ENCODE measurements around the gene FBXO4. TPM values are rescaled to one million over a fixed set of nuclear protein-coding genes. Genes with fewer than 3 reads are reported as not detected.

Gene FBXO4
- total and polyA plus RNA-seq, 2 of the 8 experiments (the other 6 are each of a cell fraction or from before 2014, with no cell fraction given) = 0.60 to 0.88 TPM

- no peak for FAIRE-seq
- H3K79me1 ChIP-seq (ENCODE audit: low read depth, low read length) = no peaks in the 10 kb centered on the region
- CTCF ChIA-PET (ENCODE audit: partially characterized antibody) = no interaction called here
- TF ChIP-seq TCF12 (IDR thresholded peaks at IDR 0.05; ENCODE audit: low read depth, low read length) (no peak), CBX8 (IDR thresholded peaks at IDR 0.05; ENCODE audit: borderline replicate concordance, low read depth, low read length) (no peak), KDM5A (IDR thresholded peaks at IDR 0.05; ENCODE audit: low read length) (no peak), CBX5 (IDR thresholded peaks at IDR 0.05; ENCODE audit: low read depth, low read length) (no peak), RAD21 (IDR thresholded peaks at IDR 0.05 in 1 of 2, conservative IDR thresholded peaks at IDR 0.05 in 1 of 2; ENCODE audit: low read depth in 2 of 2, low read length in 2 of 2) (no peak), RNF2 (IDR thresholded peaks at IDR 0.05; ENCODE audit: borderline replicate concordance, low read depth, low read length, missing control alignments, poor library complexity, severe bottlenecking) (no peak)
- TF ChIP-seq, protein P1, sequence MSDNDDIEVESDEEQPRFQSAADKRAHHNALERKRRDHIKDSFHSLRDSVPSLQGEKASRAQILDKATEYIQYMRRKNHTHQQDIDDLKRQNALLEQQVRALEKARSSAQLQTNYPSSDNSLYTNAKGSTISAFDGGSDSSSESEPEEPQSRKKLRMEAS (IDR thresholded peaks at IDR 0.05) = no peak
- TF ChIP-seq, protein P2, sequence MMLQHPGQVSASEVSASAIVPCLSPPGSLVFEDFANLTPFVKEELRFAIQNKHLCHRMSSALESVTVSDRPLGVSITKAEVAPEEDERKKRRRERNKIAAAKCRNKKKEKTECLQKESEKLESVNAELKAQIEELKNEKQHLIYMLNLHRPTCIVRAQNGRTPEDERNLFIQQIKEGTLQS (IDR thresholded peaks at IDR 0.05; ENCODE audit: insufficient read depth, low read depth, low read length) = no peak
- TF ChIP-seq, protein P3, sequence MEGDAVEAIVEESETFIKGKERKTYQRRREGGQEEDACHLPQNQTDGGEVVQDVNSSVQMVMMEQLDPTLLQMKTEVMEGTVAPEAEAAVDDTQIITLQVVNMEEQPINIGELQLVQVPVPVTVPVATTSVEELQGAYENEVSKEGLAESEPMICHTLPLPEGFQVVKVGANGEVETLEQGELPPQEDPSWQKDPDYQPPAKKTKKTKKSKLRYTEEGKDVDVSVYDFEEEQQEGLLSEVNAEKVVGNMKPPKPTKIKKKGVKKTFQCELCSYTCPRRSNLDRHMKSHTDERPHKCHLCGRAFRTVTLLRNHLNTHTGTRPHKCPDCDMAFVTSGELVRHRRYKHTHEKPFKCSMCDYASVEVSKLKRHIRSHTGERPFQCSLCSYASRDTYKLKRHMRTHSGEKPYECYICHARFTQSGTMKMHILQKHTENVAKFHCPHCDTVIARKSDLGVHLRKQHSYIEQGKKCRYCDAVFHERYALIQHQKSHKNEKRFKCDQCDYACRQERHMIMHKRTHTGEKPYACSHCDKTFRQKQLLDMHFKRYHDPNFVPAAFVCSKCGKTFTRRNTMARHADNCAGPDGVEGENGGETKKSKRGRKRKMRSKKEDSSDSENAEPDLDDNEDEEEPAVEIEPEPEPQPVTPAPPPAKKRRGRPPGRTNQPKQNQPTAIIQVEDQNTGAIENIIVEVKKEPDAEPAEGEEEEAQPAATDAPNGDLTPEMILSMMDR (IDR thresholded peaks at IDR 0.05; ENCODE audit: control extremely low read depth in 1 of 3, insufficient read depth in 1 of 3, low read depth in 1 of 3, low read length in 3 of 3) = no peak
These were observed 55.8 kb downstream of the FBXO4 start for GRCh38 chr5:41980870-41981269.

More at GRCh38 chr5:41980870-41981269, 55.8 kb downstream of the FBXO4 start:
- Histone ChIP-seq H3K56ac (replicated peaks; ENCODE audit: insufficient read length, low read depth, low read length) (no peak overlapping the region), H3K4me2 (ENCODE audit: insufficient read depth in 1 of 2, low read depth in 2 of 2, low read length in 2 of 2) (no peak overlapping the region), H4K8ac (ENCODE audit: extremely low read depth, insufficient read depth, low read length) (no peak overlapping the region), H2BK20ac (ENCODE audit: low read length) (no peak overlapping the region), H2AK5ac (ENCODE audit: low read depth, low read length) (no peak overlapping the region), H3K4me1 (replicated peaks in 1 of 4; ENCODE audit: control insufficient read depth in 3 of 4, insufficient read depth in 4 of 4, low read length in 3 of 4) (no peaks in the 10 kb centered on the region), H3K4me3 (ENCODE audit: extremely low read depth in 1 of 4, insufficient read depth in 2 of 4, low read depth in 3 of 4, low read length in 4 of 4) (no peak overlapping the region), H3K18ac (ENCODE audit: extremely low read depth, low read length) (no peak overlapping the region), H2BK12ac (ENCODE audit: low read depth, low read length) (no peak overlapping the region), H3K27me3 (replicated peaks in 1 of 4; ENCODE audit: control insufficient read depth in 3 of 4, extremely low read depth in 1 of 4, insufficient read depth in 3 of 4, low read length in 3 of 4) (no peaks in the 10 kb centered on the region), H2BK120ac (replicated peaks; ENCODE audit: low read depth, low read length) (no peak overlapping the region), H3K9ac (replicated peaks in 1 of 4; ENCODE audit: extremely low read depth in 1 of 4, low read depth in 3 of 4, low read length in 3 of 4) (no peak overlapping the region), H4K91ac (replicated peaks; ENCODE audit: insufficient read length, low read length) (no peak overlapping the region), H3K4ac (replicated peaks; ENCODE audit: insufficient read length, low read depth, low read length) (no peak overlapping the region), H3K36me3 (ENCODE audit: control insufficient read depth in 2 of 4, insufficient read depth in 4 of 4, low read length in 3 of 4) (no peaks in the 10 kb centered on the region), H2AFZ (ENCODE audit: low read length) (no peak overlapping the region), H3K27ac (ENCODE audit: low read depth, low read length) (no peak overlapping the region), H2BK15ac (ENCODE audit: low read length) (no peak overlapping the region), H2BK5ac (ENCODE audit: low read depth, low read length) (no peak overlapping the region), H4K5ac (ENCODE audit: insufficient read length, low read depth, low read length) (no peak overlapping the region), H3K23ac (ENCODE audit: insufficient read length) (no peak overlapping the region), H4K20me1 (replicated peaks in 1 of 2; ENCODE audit: control insufficient read depth in 1 of 2, insufficient read depth in 2 of 2, low read length in 2 of 2) (no peaks in the 10 kb centered on the region), H3K14ac (ENCODE audit: insufficient read length) (no peak overlapping the region), H3K9me3 (ENCODE audit: insufficient read depth in 2 of 2, low read depth in 1 of 2, low read length in 1 of 2) (no peaks in the 10 kb centered on the region; a peak in 1 of 4 replicates), H3K23me2 (ENCODE audit: low read depth, low read length) (no peaks in the 10 kb centered on the region), H3K79me2 (ENCODE audit: control insufficient read depth in 1 of 2, insufficient read depth in 2 of 2, low read length in 2 of 2) (no peaks in the 10 kb centered on the region)
- no peak for DNase-seq (ENCODE audit: low read depth in 1 of 2, low spot score in 2 of 2)
- POLR2A ChIA-PET (ENCODE audit: partially characterized antibody) = interaction anchor here (0.6 kb wide), 1 partner anchor 677 kb away, joined by 3 read pairs; no protein-coding TSS in a partner anchor

All from H1 (cell line).